ENCODE results near the gene ADCY1. TPM values are rescaled to one million over a fixed set of nuclear protein-coding genes. Genes with fewer than 3 reads are reported as not detected.

Gene ADCY1
- total and polyA plus RNA-seq, 2 donors (not counting 3 experiments of a cell fraction or from before 2014, with no cell fraction given) = 0.52 to 1.6 TPM

GRCh38 chr7:45653209-45653907 lies 79.2 kb downstream of the ADCY1 start:
- H3K4me2 ChIP-seq (ENCODE audit: insufficient read depth, low read length) = no peak overlapping the region
- H3K79me2 ChIP-seq (ENCODE audit: control insufficient read depth, insufficient read depth, low read length) = no peaks in the 10 kb centered on the region
- no peaks in the 10 kb centered on the region for H3K4me1 ChIP-seq (ENCODE audit: control insufficient read depth, extremely low read depth, insufficient read depth, low read length)
- intact Hi-C loops (cut with micrococcal nuclease) = no loop called here
- H4K20me1 ChIP-seq (replicated peaks; ENCODE audit: control insufficient read depth, extremely low read depth, insufficient read depth, low read length) = no peaks in the 10 kb centered on the region
- DNase-seq (ENCODE audit: low read depth, low spot score) (no peak), FAIRE-seq (no peak)
- H3K27me3 ChIP-seq (ENCODE audit: control insufficient read depth in 2 of 2, insufficient read depth in 2 of 2, low read length in 2 of 2) = no peaks in the 10 kb centered on the region
- POLR2A ChIA-PET = no interaction called here
- CTCF ChIA-PET = interaction anchor here (1.9 kb wide), 1 partner anchor 10 kb away, joined by 4 read pairs; no protein-coding TSS in a partner anchor
- no peak overlapping the region for H3K27ac ChIP-seq (ENCODE audit: insufficient read depth, low read depth, low read length)
- TF ChIP-seq MYC (IDR thresholded peaks at IDR 0.05; ENCODE audit: low read depth, low read length) (no peak), JUN (IDR thresholded peaks at IDR 0.05; ENCODE audit: borderline replicate concordance, insufficient read depth, insufficient read length, low read depth) (no peak), CTCF (IDR thresholded peaks at IDR 0.05; ENCODE audit: extremely low read depth in 1 of 2, insufficient read depth in 1 of 2, low read depth in 1 of 2, low read length in 2 of 2) (no peak), EZH2 (IDR thresholded peaks at IDR 0.05; ENCODE audit: borderline replicate concordance, low read depth, low read length, severe bottlenecking) (no peak), MAX (IDR thresholded peaks at IDR 0.05; ENCODE audit: insufficient read depth, insufficient read length) (no peak), FOS (IDR thresholded peaks at IDR 0.05; ENCODE audit: borderline replicate concordance, insufficient read depth, low read length) (no peak), POLR2A (IDR thresholded peaks at IDR 0.05; ENCODE audit: low read depth, low read length) (no peak), GATA2 (IDR thresholded peaks at IDR 0.05; ENCODE audit: insufficient read depth, insufficient read length, low read depth, low read length) (no peak), POLR2AphosphoS5 (IDR thresholded peaks at IDR 0.05; ENCODE audit: insufficient read depth, low read depth, low read length) (no peak)
- no TSS peak for BruUV-seq (replicated peaks)
- H3K36me3 ChIP-seq (ENCODE audit: control insufficient read depth in 2 of 2, extremely low read depth in 1 of 2, insufficient read depth in 2 of 2, low read length in 2 of 2) = no peaks in the 10 kb centered on the region
- H2AFZ ChIP-seq (ENCODE audit: low read depth, low read length) = no peak overlapping the region
- dilution Hi-C loops (cut with MboI; ENCODE audit: extremely low pct_ligation_motif_present, low sequenced_read_pairs) = no loop called here
- H3K9me1 ChIP-seq (replicated peaks; ENCODE audit: control insufficient read depth, extremely low read depth, insufficient read depth, low read length) = no peaks in the 10 kb centered on the region
- no peak overlapping the region for H3K4me3 ChIP-seq (replicated peaks in 1 of 3; ENCODE audit: insufficient read depth in 1 of 3, low read depth in 1 of 3, low read length in 3 of 3)
- no peak overlapping the region for H3K9ac ChIP-seq (replicated peaks; ENCODE audit: extremely low read depth, insufficient read depth, low read length)
- no peaks in the 10 kb centered on the region for H3K9me3 ChIP-seq (replicated peaks; ENCODE audit: control insufficient read depth, insufficient read depth, low read length)

Data from endothelial cell of umbilical vein (primary cell).